GM04503 (cell line): ENCODE measurements around the gene GRK7.
"Not testable (repeated sequence)": the region's sequence is repeated elsewhere in the genome, so short reads cannot be mapped to it uniquely, and the experiment has no call there.

Experiments
- DNase-seq: peaks from one replicate; pipeline ENCODE4 v3.0.0-alpha.2; 2012; ENCODE audit warnings: low read depth

Gene GRK7

DNA sequence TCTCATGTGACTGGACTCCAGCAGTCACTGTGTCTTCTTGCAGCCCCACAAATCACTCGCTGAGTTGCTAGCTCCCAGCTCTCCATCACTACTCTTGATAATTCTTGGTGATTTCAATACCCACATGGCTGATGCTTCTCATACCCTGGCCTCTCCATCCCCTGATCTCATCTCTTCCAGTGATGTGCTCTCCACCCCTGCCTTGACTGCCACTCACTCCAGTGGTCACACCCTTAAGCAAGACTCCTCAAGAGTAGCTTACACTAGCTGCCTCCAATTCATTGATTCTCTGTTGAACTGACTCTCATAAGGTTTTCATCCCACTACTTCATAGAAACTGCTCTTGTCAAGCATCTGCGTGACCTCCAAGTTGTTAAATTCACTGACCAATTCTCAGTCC, 837 bp downstream of the GRK7 start:
- no peak for DNase-seq

- DNase-seq: no peak
These were observed 1.3 kb downstream of the GRK7 start for GRCh38 chr3:141764465-141764864.

- no peak for DNase-seq
These were observed 1.8 kb downstream of the GRK7 start for GRCh38 chr3:141764986-141765385.

DNA sequence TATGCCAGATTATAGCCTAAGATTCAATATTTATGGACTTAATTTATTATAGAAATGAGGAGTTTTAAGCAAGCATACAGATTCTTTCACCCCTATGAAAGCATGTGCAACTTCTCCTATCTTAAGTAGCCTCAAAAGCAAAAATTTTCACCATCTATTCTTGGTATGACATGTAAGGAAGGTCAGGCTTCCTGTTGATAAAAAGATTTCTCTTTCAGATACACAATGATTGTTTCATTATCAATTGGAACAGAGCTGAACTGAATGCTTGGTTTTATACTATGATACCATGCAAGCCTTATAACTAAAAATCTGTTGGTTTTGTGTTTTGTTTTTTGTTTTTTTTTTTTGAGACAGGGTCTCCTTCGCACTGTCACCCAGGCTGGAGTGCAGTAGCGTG, 3.9 kb downstream of the GRK7 start:
- DNase-seq: no peak

- DNase-seq: no peak
These were observed 6.2 kb downstream of the GRK7 start for GRCh38 chr3:141769221-141769894.

GRCh38 chr3:141773676-141774075, 10.5 kb downstream of the GRK7 start:
- DNase-seq: no peak

- DNase-seq: no peak
These were observed 13.2 kb downstream of the GRK7 start for GRCh38 chr3:141776376-141776775.

- no peak for DNase-seq
These were observed 13.7 kb downstream of the GRK7 start for GRCh38 chr3:141776885-141777284.

DNA sequence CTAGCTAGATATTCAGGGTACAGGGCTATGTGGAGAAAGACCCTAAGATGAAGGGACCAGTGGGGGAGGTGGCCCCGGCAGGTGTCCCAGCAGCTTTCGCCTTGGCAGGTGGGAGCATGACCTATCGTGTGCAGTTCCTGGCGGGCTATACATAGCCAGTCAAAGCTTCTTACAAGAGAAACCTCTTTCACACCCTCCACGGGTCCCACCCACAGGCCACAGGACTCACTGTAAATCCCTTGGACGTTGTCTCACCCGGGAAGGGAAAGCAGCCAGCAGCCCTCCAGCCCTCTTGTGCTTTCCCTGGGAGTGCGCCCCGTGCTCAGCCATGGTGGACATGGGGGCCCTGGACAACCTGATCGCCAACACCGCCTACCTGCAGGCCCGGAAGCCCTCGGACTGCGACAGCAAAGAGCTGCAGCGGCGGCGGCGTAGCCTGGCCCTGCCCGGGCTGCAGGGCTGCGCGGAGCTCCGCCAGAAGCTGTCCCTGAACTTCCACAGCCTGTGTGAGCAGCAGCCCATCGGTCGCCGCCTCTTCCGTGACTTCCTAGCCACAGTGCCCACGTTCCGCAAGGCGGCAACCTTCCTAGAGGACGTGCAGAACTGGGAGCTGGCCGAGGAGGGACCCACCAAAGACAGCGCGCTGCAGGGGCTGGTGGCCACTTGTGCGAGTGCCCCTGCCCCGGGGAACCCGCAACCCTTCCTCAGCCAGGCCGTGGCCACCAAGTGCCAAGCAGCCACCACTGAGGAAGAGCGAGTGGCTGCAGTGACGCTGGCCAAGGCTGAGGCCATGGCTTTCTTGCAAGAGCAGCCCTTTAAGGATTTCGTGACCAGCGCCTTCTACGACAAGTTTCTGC, 15.0 kb downstream of the GRK7 start:
- no peak for DNase-seq

DNA sequence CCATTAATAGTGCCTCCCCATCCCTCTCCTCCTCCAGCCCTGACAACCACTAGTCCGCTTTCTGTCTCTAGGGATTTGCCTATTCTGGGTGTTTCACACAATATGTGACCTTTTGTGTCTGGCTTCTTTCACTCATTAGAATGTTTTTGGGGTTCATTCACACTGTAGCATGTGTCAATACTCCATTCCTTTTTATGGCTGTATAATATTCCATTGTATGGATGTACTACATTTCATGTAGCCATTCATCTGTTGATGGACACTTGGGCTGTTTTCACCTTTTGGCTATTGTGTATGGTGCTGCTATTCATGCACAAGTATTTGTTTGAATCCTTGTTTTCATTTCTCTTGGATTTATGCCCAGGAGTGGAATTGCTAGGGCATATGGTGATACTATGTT, 16.5 kb downstream of the GRK7 start:
- no peak for DNase-seq

GRCh38 chr3:141782386-141782932, 19.3 kb downstream of the GRK7 start:
- DNase-seq: no peak

- no peak for DNase-seq
These were observed 20.4 kb downstream of the GRK7 start for GRCh38 chr3:141783632-141784031.

DNA sequence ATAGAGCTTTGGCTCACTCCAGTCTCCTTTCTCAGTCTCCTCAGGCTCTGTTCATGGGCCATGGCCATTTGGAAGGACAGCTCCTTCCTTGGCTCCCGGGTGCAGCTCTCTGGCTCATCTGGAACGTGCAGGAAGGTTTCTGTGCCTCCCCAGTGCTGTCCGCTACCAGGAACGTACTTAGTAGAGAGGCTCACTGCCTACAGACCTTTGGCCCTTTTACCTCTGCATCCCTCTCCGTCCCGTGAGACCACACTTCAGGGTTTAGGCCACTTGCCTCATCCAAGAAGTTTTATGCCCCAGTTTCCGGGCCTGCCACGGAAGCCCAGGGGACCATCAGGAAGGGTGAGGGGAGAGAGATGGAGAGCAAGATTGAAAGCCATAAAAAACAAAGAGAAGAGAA, 20.9 kb downstream of the GRK7 start:
- DNase-seq: no peak

DNA sequence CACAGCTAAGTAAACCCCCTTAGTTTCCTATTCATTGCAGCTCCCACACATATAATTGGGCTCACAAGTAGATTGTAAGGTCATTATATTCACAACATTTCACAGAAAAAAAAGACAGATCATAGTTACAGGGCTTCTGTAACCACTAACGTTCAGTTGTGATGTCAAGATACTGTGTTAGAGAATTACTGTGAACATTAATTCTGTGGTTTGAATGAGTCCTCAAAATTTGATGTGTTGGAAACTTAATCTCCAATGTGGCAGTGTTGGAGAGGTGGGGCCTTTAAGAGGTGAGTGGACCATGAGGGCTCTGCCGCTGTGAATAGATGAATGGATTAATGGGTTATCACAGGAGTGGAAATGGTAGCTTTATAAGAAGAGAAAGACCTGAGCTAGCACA, 21.3 kb downstream of the GRK7 start:
- DNase-seq: no peak

DNA sequence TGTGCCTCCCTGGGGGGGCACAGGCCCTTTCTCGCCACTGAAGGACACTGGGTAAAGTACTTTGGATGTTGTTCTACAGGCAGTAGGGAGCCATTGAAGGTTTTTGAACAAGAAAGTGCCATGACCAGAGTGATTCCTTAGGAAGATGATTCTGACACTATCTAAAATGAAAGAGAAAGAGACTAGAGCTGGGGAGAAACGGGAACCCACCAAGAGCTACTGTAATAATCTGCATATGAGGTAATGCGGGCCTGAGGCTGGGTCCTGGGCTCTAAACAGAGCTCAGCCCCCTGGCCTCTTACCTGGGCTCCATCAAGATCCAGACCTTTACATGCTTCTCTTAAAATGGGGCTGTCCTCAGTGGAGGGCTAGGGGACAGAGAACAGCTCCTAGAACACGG, 24.9 kb downstream of the GRK7 start:
- DNase-seq: no peak

- not testable (repeated sequence) for DNase-seq
These were observed 25.5 kb downstream of the GRK7 start for GRCh38 chr3:141788750-141789149.

GRCh38 chr3:141789281-141789680, 26.1 kb downstream of the GRK7 start:
- no peak for DNase-seq

DNA sequence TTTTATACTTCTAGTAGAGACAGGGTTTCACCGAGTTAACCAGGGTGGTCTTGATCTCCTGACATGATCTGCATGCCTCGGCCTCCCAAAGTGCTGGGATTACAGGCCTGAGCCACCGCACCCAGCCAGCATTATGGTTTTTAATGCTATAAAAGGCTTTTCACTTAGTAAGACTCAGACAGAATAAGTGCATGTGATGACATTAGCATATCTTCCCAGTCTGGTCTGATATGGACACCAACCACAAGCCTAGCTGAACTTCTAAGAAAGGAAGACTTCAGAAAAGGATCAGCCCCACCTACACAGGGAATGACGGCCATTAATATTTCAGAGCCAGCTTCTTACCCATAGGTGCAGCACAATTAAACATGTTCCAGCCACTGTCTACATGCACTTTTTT, 27.0 kb downstream of the GRK7 start:
- no peak for DNase-seq

- DNase-seq: no peak
These were observed 29.3 kb downstream of the GRK7 start for GRCh38 chr3:141792495-141792894.

GRCh38 chr3:141793476-141794260, 30.5 kb downstream of the GRK7 start:
- no peak for DNase-seq

- no peak for DNase-seq
These were observed 32.1 kb downstream of the GRK7 start for GRCh38 chr3:141795276-141795675.

DNA sequence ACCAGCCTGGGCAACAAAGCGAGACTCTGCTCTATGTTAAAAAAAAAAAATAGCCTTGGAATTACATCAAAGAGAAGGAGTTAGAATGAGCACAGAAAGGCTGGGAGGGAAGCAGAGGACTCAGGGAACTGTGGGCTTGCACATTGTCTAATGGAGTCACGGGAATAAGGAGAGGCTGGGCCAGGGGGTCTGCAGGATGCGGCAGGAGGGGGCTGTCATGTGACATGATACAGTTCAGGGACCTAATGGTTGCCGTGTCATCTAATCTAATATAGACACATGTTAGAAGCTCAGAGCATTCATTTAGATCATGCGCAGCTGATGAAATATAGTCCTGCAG, 32.5 kb downstream of the GRK7 start:
- no peak for DNase-seq
